Thyroid gland (tissue), 4 donors: ENCODE results near the gene DOK6.

Source experiments
- CTCF ChIP-seq, 6 experiments: fragments of 200-600 bp in 3 of 6; fragments of 450-650 bp in 3 of 6; sonication (generic) in 3 of 6; IDR thresholded peaks; one replicate each; pipeline ENCODE4 v1.5.1; 2016 to 2019; ENCODE audit warnings: antibody characterized with exemption in 6 of 6, mild to moderate bottlenecking in 2 of 6, inconsistent platforms in 1 of 6, moderate library complexity in 1 of 6
- POLR2A ChIP-seq, 2 donors: fragments of 450-650 bp; IDR thresholded peaks; one replicate each; pipeline ENCODE4 v1.6.1; 2017; ENCODE audit warnings: antibody characterized with exemption in 2 of 2, mild to moderate bottlenecking in 2 of 2, moderate library complexity in 1 of 2

- TF ChIP-seq CTCF (IDR thresholded peaks at IDR 0.05) (no peak), POLR2A (IDR thresholded peaks at IDR 0.05) (no peak)
Measured at GRCh38 chr18:69697069-69697468, 296.4 kb downstream of the DOK6 start.
